Endothelial cell of umbilical vein (primary cell): ENCODE results near the gene PTGDR. TPM values are rescaled to one million over a fixed set of nuclear protein-coding genes. Genes with fewer than 3 reads are reported as not detected.

Experiments
- BruUV-seq: library from RNA; stranded (reverse); fragments of 400-500 nt; replicated peaks from 2 replicates; lab custom pipeline; 2021; lab: Mats Ljungman, UMichigan
- CTCF ChIA-PET: fragments of 300-600, 350-600 bp; sonication (Branson Sonifier 250); formaldehyde crosslinking; loops from one replicate; lab custom pipeline; 2021; ENCODE audit warnings: antibody characterized with exemption, inconsistent platforms; lab: Charles Lee
- POLR2A ChIA-PET: fragments of 300-600, 350-600 bp; sonication (Branson Sonifier 250); formaldehyde crosslinking; loops from one replicate; lab custom pipeline; 2021; ENCODE audit warnings: antibody characterized with exemption, inconsistent platforms; lab: Charles Lee
- DNase-seq: peaks from one replicate; pipeline ENCODE4 v3.0.0-alpha.2; 2011; ENCODE audit warnings: low read depth, low spot score
- FAIRE-seq: peaks from 2 replicates; lab custom pipeline; 2011; peaks lifted over from hg19 to GRCh38; lab: Jason Lieb, UNC
- H2AFZ ChIP-seq: 2 replicates; pipeline ENCODE4 v1.6.0; 2012; ENCODE audit warnings: low read depth, low read length, control low read depth, inconsistent platforms
- H3K27ac ChIP-seq: 2 replicates; pipeline ENCODE4 v1.5.1; 2011; ENCODE audit warnings: low read depth, mild to moderate bottlenecking, control low read depth, low read length, moderate library complexity; ENCODE audit not compliant: insufficient read depth
- H3K27me3 ChIP-seq, 2 experiments: 2 replicates each; pipeline versions ENCODE4 v1.6.0 to v1.6.1; 2011; ENCODE audit warnings: low read length in 2 of 2, mixed read lengths in 1 of 2; ENCODE audit not compliant: control insufficient read depth in 2 of 2, insufficient read depth in 2 of 2
- H3K36me3 ChIP-seq, 2 experiments: 2 replicates in 1 of 2; 3 replicates in 1 of 2; pipeline ENCODE4 v1.5.1; 2011; ENCODE audit warnings: low read length in 2 of 2, mild to moderate bottlenecking in 1 of 2, moderate library complexity in 1 of 2; ENCODE audit not compliant: control insufficient read depth in 2 of 2, insufficient read depth in 2 of 2; ENCODE audit errors: extremely low read depth in 1 of 2
- H3K4me1 ChIP-seq: 3 replicates; pipeline ENCODE4 v1.5.1; 2011; ENCODE audit warnings: mild to moderate bottlenecking, low read length; ENCODE audit not compliant: control insufficient read depth, insufficient read depth; ENCODE audit errors: extremely low read depth
- H3K4me2 ChIP-seq: 2 replicates; pipeline ENCODE4 v1.6.1; 2011; ENCODE audit warnings: low read length, control low read depth, mixed read lengths; ENCODE audit not compliant: insufficient read depth
- H3K4me3 ChIP-seq, 3 experiments: fragments of 200-600 bp in 1 of 3; sonication (generic), shearing (Covaris generic) in 1 of 3; replicated peaks in 1 of 3; 2 replicates each; pipeline ENCODE4 v1.5.1; 2011 to 2016; ENCODE audit warnings: control low read depth in 3 of 3, low read length in 3 of 3, mild to moderate bottlenecking in 2 of 3, inconsistent platforms in 1 of 3, low read depth in 1 of 3, moderate library complexity in 1 of 3; ENCODE audit not compliant: insufficient read depth in 1 of 3
- H3K79me2 ChIP-seq: 2 replicates; pipeline ENCODE4 v1.6.0; 2012; ENCODE audit warnings: low read length, inconsistent platforms; ENCODE audit not compliant: control insufficient read depth, insufficient read depth
- H3K9ac ChIP-seq: replicated peaks from 2 replicates; pipeline ENCODE3; 2011; ENCODE audit warnings: low read length, control low read depth; ENCODE audit not compliant: insufficient read depth; ENCODE audit errors: extremely low read depth
- H3K9me1 ChIP-seq: replicated peaks from 3 replicates; pipeline ENCODE4 v1.6.0; 2011; ENCODE audit warnings: mild to moderate bottlenecking, low read length; ENCODE audit not compliant: control insufficient read depth, insufficient read depth; ENCODE audit errors: extremely low read depth
- H3K9me3 ChIP-seq: replicated peaks from 2 replicates; pipeline ENCODE4 v1.5.1; 2012; ENCODE audit warnings: low read length, inconsistent platforms; ENCODE audit not compliant: control insufficient read depth, insufficient read depth
- H4K20me1 ChIP-seq: replicated peaks from 2 replicates; pipeline ENCODE3; 2011; ENCODE audit warnings: mild to moderate bottlenecking, low read length; ENCODE audit not compliant: control insufficient read depth, insufficient read depth; ENCODE audit errors: extremely low read depth
- EZH2 ChIP-seq: IDR thresholded peaks from 2 replicates; pipeline ENCODE4 v1.6.1; 2012; ENCODE audit warnings: borderline replicate concordance, low read depth, mild to moderate bottlenecking, moderate library complexity, low read length, inconsistent platforms; ENCODE audit not compliant: severe bottlenecking
- FOS ChIP-seq: IDR thresholded peaks from 2 replicates; pipeline ENCODE4 v1.6.1; 2011; ENCODE audit warnings: mild to moderate bottlenecking, low read length, moderate library complexity, borderline replicate concordance; ENCODE audit not compliant: insufficient read depth
- GATA2 ChIP-seq: IDR thresholded peaks from 2 replicates; pipeline ENCODE4 v1.7.0; 2011; ENCODE audit warnings: low read depth, mild to moderate bottlenecking, moderate library complexity, mixed read lengths, low read length; ENCODE audit not compliant: insufficient read length, insufficient read depth
- JUN ChIP-seq: IDR thresholded peaks from 2 replicates; pipeline ENCODE4 v1.6.1; 2011; ENCODE audit warnings: borderline replicate concordance, low read depth; ENCODE audit not compliant: insufficient read length, insufficient read depth
- MYC ChIP-seq: IDR thresholded peaks from one replicate; pipeline ENCODE4 v1.6.1; 2011; ENCODE audit warnings: mild to moderate bottlenecking, low read depth, low read length
- POLR2A ChIP-seq: IDR thresholded peaks from 2 replicates; pipeline ENCODE4 v1.6.1; 2012; ENCODE audit warnings: low read depth, mild to moderate bottlenecking, control low read depth, low read length
- POLR2AphosphoS5 ChIP-seq: IDR thresholded peaks from 2 replicates; pipeline ENCODE4 v1.6.1; 2012; ENCODE audit warnings: low read depth, mild to moderate bottlenecking, control low read depth, low read length, moderate library complexity; ENCODE audit not compliant: insufficient read depth
- dilution Hi-C: fragments of 300-500 bp; cut with MboI; formaldehyde crosslinking; loops from one replicate; pipeline ENCODE4 v1.15.0; 2019; ENCODE audit warnings: low sequenced_read_pairs; ENCODE audit not compliant: extremely low pct_ligation_motif_present
- intact Hi-C: fragments of 100-400 bp; cut with micrococcal nuclease; formaldehyde crosslinking; loops from one replicate; pipeline ENCODE4 v1.10.0; 2022
- polyA plus RNA-seq, 4 experiments: library from polyadenylated mRNA; depleted of rRNA in 3 of 4; stranded (reverse) in 3 of 4; unstranded in 1 of 4; fragments of >200 nt; gene quantifications; 2 replicates each; pipeline versions ENCODE4 v1.2.1 to v1.2.3, GENCODE V29; 2011 to 2012; ENCODE audit warnings: missing spikeins in 1 of 4
- total RNA-seq: library from RNA; stranded (reverse); gene quantifications from 2 replicates; pipeline ENCODE4 v1.2.3, GENCODE V29; 2021
- TF ChIP-seq, protein P1 (sequence below), 2 donors: IDR thresholded peaks; 1 replicate in 1 of 2; 2 replicates in 1 of 2; pipeline ENCODE4 v1.5.1; 2011; ENCODE audit warnings: low read length in 2 of 2, mild to moderate bottlenecking in 2 of 2, moderate library complexity in 2 of 2, control low read depth in 1 of 2, inconsistent platforms in 1 of 2, low read depth in 1 of 2; ENCODE audit not compliant: insufficient read depth in 1 of 2; ENCODE audit errors: extremely low read depth in 1 of 2
- TF ChIP-seq, protein P2 (sequence below): IDR thresholded peaks from 2 replicates; pipeline ENCODE4 v1.6.1; 2011; ENCODE audit not compliant: insufficient read depth, insufficient read length

Gene PTGDR
- total and polyA plus RNA-seq, 2 donors (not counting 3 experiments of a cell fraction or from before 2014, with no cell fraction given) = not detected

DNA sequence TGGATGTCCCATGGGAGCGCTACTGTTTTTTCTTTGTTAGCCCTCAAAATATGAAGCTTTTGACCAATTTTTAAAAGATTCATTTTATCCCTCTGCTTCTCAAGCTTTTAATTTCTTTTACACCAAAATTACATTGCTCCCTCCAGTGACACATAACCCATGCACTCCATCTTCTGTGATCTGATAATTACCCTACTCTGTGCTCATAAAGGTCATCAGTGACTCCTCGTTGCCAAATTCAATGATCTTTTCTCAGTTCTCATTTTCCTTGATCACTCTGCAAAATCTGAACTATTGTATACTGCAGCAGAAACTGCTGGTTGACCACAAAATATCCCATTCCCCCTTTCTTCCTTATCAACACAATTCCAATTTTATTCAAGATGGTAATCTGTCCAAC lies 8.7 kb upstream of the PTGDR start:
- H3K9me1 ChIP-seq = no peaks in the 10 kb centered on the region
- ChIA-PET POLR2A (no interaction called here), CTCF (no interaction called here)
- H3K9me3 ChIP-seq = no peaks in the 10 kb centered on the region
- intact Hi-C loops = no loop called here
- H3K27ac ChIP-seq = no peak overlapping the region
- no peaks in the 10 kb centered on the region for H3K4me1 ChIP-seq
- H3K79me2 ChIP-seq = no peaks in the 10 kb centered on the region
- BruUV-seq = no TSS peak
- DNase-seq = no peak
- H3K4me2 ChIP-seq = no peak overlapping the region
- H3K36me3 ChIP-seq = no peaks in the 10 kb centered on the region
- H4K20me1 ChIP-seq = no peaks in the 10 kb centered on the region
- no peak overlapping the region for H2AFZ ChIP-seq
- no peak for FAIRE-seq
- TF ChIP-seq JUN (no peak), EZH2 (no peak), POLR2AphosphoS5 (no peak), POLR2A (no peak), GATA2 (no peak), FOS (no peak), MYC (no peak)
- TF ChIP-seq, protein P1, sequence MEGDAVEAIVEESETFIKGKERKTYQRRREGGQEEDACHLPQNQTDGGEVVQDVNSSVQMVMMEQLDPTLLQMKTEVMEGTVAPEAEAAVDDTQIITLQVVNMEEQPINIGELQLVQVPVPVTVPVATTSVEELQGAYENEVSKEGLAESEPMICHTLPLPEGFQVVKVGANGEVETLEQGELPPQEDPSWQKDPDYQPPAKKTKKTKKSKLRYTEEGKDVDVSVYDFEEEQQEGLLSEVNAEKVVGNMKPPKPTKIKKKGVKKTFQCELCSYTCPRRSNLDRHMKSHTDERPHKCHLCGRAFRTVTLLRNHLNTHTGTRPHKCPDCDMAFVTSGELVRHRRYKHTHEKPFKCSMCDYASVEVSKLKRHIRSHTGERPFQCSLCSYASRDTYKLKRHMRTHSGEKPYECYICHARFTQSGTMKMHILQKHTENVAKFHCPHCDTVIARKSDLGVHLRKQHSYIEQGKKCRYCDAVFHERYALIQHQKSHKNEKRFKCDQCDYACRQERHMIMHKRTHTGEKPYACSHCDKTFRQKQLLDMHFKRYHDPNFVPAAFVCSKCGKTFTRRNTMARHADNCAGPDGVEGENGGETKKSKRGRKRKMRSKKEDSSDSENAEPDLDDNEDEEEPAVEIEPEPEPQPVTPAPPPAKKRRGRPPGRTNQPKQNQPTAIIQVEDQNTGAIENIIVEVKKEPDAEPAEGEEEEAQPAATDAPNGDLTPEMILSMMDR (IDR thresholded peaks at IDR 0.05; ENCODE audit: extremely low read depth in 1 of 2, insufficient read depth in 1 of 2, low read depth in 1 of 2, low read length in 2 of 2) = no peak
- TF ChIP-seq, protein P2, sequence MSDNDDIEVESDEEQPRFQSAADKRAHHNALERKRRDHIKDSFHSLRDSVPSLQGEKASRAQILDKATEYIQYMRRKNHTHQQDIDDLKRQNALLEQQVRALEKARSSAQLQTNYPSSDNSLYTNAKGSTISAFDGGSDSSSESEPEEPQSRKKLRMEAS = no peak
- no peak overlapping the region for H3K4me3 ChIP-seq
- peaks cover 14 to 25% of the 10 kb centered on the region in 2 experiments for H3K27me3 ChIP-seq
- dilution Hi-C loops = no loop called here
- H3K9ac ChIP-seq = no peak overlapping the region
